Urinary bladder (tissue), 4 donors: Measurements from ENCODE around the gene PCP4L1. TPM values are rescaled to one million over a fixed set of nuclear protein-coding genes. Genes with fewer than 3 reads are reported as not detected.

Experiments
- DNase-seq: peaks from one replicate; pipeline ENCODE4 v3.0.0-alpha.2; 2015; ENCODE audit errors: extremely low spot score
- H3K27ac ChIP-seq: one replicate; pipeline ENCODE4 v1.5.1; 2013; ENCODE audit warnings: low read depth, mild to moderate bottlenecking, moderate library complexity
- H3K36me3 ChIP-seq: one replicate; pipeline ENCODE4 v1.6.1; 2013; ENCODE audit warnings: mild to moderate bottlenecking, moderate library complexity; ENCODE audit not compliant: insufficient read depth
- H3K4me1 ChIP-seq: one replicate; pipeline ENCODE4 v1.6.1; 2013; ENCODE audit warnings: mild to moderate bottlenecking, moderate library complexity; ENCODE audit not compliant: insufficient read depth
- H3K4me3 ChIP-seq: one replicate; pipeline ENCODE4 v1.5.1; 2013; ENCODE audit warnings: low read depth, low read length
- WGBS: extraction: QIAGEN DNeasy Blood & Tissue Kit; methylation state at CpG from one replicate; pipeline ENCODE4 v1.1.7; 2013; 5-methylcytosine and 5-hydroxymethylcytosine counted together
- polyA plus RNA-seq: library from polyadenylated mRNA; stranded (reverse); fragments of 200-250 nt; gene quantifications from one replicate; pipeline ENCODE4 v1.2.3, GENCODE V29; 2013
- total RNA-seq: library from RNA; depleted of rRNA; stranded (reverse); fragments of >200 nt; gene quantifications from one replicate; pipeline ENCODE4 v1.2.3, GENCODE V29; 2014
- donor health status: healthy with polysubstance abuse.
- donor health status: healthy.

The PCP4L1 gene
- total and polyA plus RNA-seq, 2 donors, result 22.8 to 39.2 TPM

DNA sequence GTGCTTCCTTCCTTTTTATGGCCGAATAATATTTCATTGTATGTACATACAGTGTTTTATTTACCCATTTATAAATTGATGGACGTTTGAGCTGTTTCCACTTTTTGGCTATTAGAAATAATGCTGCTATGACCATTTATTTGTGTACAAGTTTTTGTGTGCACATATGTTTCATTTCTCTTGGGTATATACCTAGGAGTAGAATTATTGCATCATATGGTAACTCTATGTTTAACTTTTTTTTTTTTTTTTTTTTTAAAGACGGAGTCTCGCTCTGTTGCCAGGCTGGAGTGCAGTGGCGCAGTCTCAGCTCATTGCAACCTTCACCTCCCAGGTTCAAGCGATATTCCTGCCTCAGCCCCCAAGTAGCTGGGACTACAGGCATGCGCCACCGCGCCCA is 74.6 kb downstream of the PCP4L1 start:
- H3K4me3 ChIP-seq, result no peak overlapping the region
- DNase-seq, result no peak
- no peaks in the 10 kb centered on the region for H3K4me1 ChIP-seq
- no peak overlapping the region for H3K27ac ChIP-seq
- WGBS, result 95% methylated on average over 9 of the region's 9 CpGs
- peaks cover 2% of the 10 kb centered on the region for H3K36me3 ChIP-seq

Other genes with a start within 250 kb of the PCP4L1 start
- gene F11R, start 237.6 kb upstream of the PCP4L1 start, total RNA-seq, result 35.2 TPM
- gene F11R, start 237.6 kb upstream of the PCP4L1 start, polyA plus RNA-seq, result 23.4 TPM
- gene TSTD1, start 219.8 kb upstream of the PCP4L1 start, total RNA-seq, result 23.1 TPM
- gene TSTD1, start 219.8 kb upstream of the PCP4L1 start, polyA plus RNA-seq, result 36.7 TPM
- 46.7 TPM for gene USF1, start 212.8 kb upstream of the PCP4L1 start, total RNA-seq
- gene USF1, start 212.8 kb upstream of the PCP4L1 start, polyA plus RNA-seq, result 55.9 TPM
- 2.9 TPM for gene ARHGAP30, start 188.9 kb upstream of the PCP4L1 start, total RNA-seq
- 5.1 TPM for gene ARHGAP30, start 188.9 kb upstream of the PCP4L1 start, polyA plus RNA-seq
- 12.2 TPM for gene NECTIN4, start 169.2 kb upstream of the PCP4L1 start, total RNA-seq
- gene NECTIN4, start 169.2 kb upstream of the PCP4L1 start, polyA plus RNA-seq, result 5.0 TPM
- gene KLHDC9, start 160.4 kb upstream of the PCP4L1 start, total RNA-seq, result 1.3 TPM
- gene KLHDC9, start 160.4 kb upstream of the PCP4L1 start, polyA plus RNA-seq, result 8.4 TPM
- gene PFDN2, start 140.7 kb upstream of the PCP4L1 start, total RNA-seq, result 9.8 TPM
- 108 TPM for gene PFDN2, start 140.7 kb upstream of the PCP4L1 start, polyA plus RNA-seq
- 18.9 TPM for gene NIT1, start 140.6 kb upstream of the PCP4L1 start, total RNA-seq
- gene NIT1, start 140.6 kb upstream of the PCP4L1 start, polyA plus RNA-seq, result 49.5 TPM
- 16.9 TPM for gene DEDD, start 126.1 kb upstream of the PCP4L1 start, total RNA-seq
- 43.0 TPM for gene DEDD, start 126.1 kb upstream of the PCP4L1 start, polyA plus RNA-seq
- 82.4 TPM for gene UFC1, start 104.8 kb upstream of the PCP4L1 start, total RNA-seq
- 119 TPM for gene UFC1, start 104.8 kb upstream of the PCP4L1 start, polyA plus RNA-seq
- gene USP21, start 99.2 kb upstream of the PCP4L1 start, total RNA-seq, result 12.5 TPM
- gene USP21, start 99.2 kb upstream of the PCP4L1 start, polyA plus RNA-seq, result 28.4 TPM
- gene PPOX, start 92.3 kb upstream of the PCP4L1 start, total RNA-seq, result 13.9 TPM
- 25.9 TPM for gene PPOX, start 92.3 kb upstream of the PCP4L1 start, polyA plus RNA-seq
- gene B4GALT3, start 81.2 kb upstream of the PCP4L1 start, total RNA-seq, result 15.3 TPM
- gene B4GALT3, start 81.2 kb upstream of the PCP4L1 start, polyA plus RNA-seq, result 21.5 TPM
- gene ADAMTS4, start 59.7 kb upstream of the PCP4L1 start, total RNA-seq, result 4.4 TPM
- 19.6 TPM for gene ADAMTS4, start 59.7 kb upstream of the PCP4L1 start, polyA plus RNA-seq
- 71.9 TPM for gene NDUFS2, start 56.4 kb upstream of the PCP4L1 start, total RNA-seq
- gene NDUFS2, start 56.4 kb upstream of the PCP4L1 start, polyA plus RNA-seq, result 100 TPM
- 15.9 TPM for gene FCER1G, start 43.5 kb upstream of the PCP4L1 start, total RNA-seq
- 161 TPM for gene FCER1G, start 43.5 kb upstream of the PCP4L1 start, polyA plus RNA-seq
- not detected for gene APOA2, start 35.1 kb upstream of the PCP4L1 start, total RNA-seq
- 5.4 TPM for gene APOA2, start 35.1 kb upstream of the PCP4L1 start, polyA plus RNA-seq
- gene TOMM40L, start 32.7 kb upstream of the PCP4L1 start, total RNA-seq, result 6.0 TPM
- 14.3 TPM for gene TOMM40L, start 32.7 kb upstream of the PCP4L1 start, polyA plus RNA-seq
- gene NR1I3, start 20.5 kb upstream of the PCP4L1 start, total RNA-seq, result not detected
- 0.27 TPM for gene NR1I3, start 20.5 kb upstream of the PCP4L1 start, polyA plus RNA-seq
- gene MPZ, start 51.2 kb downstream of the PCP4L1 start, total RNA-seq, result 27.1 TPM
- 10.2 TPM for gene MPZ, start 51.2 kb downstream of the PCP4L1 start, polyA plus RNA-seq
- 29.4 TPM for gene SDHC, start 55.6 kb downstream of the PCP4L1 start, total RNA-seq
- 160 TPM for gene SDHC, start 55.6 kb downstream of the PCP4L1 start, polyA plus RNA-seq
- gene CFAP126, start 109.1 kb downstream of the PCP4L1 start, total RNA-seq, result not detected
- not detected for gene CFAP126, start 109.1 kb downstream of the PCP4L1 start, polyA plus RNA-seq
- 37.9 TPM for gene FCGR2A, start 246.7 kb downstream of the PCP4L1 start, total RNA-seq
- 27.7 TPM for gene FCGR2A, start 246.7 kb downstream of the PCP4L1 start, polyA plus RNA-seq